ENCODE measurements around the gene HOXB4. TPM values are rescaled to one million over a fixed set of nuclear protein-coding genes. Genes with fewer than 3 reads are reported as not detected.

HOXB4 gene
- total RNA-seq, 1 donor, result 0.36 TPM

DNA sequence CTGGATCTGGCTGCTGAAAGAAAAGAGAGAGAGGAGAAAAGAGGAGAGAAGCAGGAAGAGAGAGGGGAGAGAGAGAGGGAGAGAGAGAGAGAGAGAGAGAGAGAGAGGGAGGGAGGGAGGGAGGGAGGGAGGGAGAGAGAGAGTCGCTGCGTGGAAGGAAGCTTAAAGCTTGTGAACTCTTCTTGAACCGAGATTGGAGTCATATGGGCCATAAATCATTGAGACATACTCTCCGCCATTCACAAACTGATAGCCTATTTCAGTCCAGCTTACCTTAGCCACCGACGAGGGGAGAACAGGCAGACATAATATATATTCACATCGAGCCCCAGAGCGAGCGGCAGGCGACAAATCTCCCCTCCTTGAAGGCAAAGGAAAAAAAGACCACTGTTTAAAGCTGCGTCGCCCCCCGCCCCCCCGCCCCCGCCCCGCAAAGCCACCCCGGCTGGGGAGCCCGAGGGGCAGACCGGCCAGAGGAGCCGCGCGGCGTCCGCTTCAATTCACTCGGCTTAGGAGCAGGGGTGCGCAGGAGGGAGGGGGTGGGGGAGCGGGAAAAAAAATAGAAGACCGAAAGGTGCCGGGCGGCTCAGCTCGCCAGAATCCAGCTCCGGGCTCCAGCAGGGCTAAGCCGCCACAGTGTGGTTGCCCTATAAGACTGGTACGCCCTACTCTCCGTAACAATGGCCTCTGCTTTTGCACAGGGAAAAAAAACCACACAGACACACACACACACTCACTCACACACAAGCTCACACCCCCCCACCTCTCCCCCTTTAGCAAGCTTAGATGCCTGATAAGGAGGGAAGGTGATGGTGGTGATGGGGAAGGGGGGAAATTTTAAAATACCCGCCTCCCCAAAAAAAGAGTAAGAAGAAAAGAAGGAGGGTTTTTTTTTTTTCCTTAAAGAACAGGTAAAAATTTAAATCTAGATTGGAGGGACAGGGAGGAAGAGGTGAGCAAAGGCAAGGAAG is 22.6 kb downstream of the HOXB4 start:
- Histone ChIP-seq H4K20me1 (ENCODE audit: insufficient read depth, low read length) (no peaks in the 10 kb centered on the region), H2AFZ (ENCODE audit: low read length) (no peak overlapping the region), H3K27ac (ENCODE audit: low read depth, low read length) (no peak overlapping the region), H3K4me3 (ENCODE audit: insufficient read depth, low read length) (no peak overlapping the region), H3K9me3 (ENCODE audit: low read depth, low read length) (no peaks in the 10 kb centered on the region), H3K79me2 (ENCODE audit: insufficient read depth, low read length) (no peaks in the 10 kb centered on the region), H3K36me3 (ENCODE audit: insufficient read depth, low read length) (no peaks in the 10 kb centered on the region), H3K27me3 (ENCODE audit: insufficient read depth, low read length) (peaks cover 86% of the 10 kb centered on the region), H3K4me2 (ENCODE audit: insufficient read depth, low read length) (peak overlapping the region; percentile 48), H3K4me1 (ENCODE audit: insufficient read depth, low read length) (no peaks in the 10 kb centered on the region)
- TF ChIP-seq, protein P1, sequence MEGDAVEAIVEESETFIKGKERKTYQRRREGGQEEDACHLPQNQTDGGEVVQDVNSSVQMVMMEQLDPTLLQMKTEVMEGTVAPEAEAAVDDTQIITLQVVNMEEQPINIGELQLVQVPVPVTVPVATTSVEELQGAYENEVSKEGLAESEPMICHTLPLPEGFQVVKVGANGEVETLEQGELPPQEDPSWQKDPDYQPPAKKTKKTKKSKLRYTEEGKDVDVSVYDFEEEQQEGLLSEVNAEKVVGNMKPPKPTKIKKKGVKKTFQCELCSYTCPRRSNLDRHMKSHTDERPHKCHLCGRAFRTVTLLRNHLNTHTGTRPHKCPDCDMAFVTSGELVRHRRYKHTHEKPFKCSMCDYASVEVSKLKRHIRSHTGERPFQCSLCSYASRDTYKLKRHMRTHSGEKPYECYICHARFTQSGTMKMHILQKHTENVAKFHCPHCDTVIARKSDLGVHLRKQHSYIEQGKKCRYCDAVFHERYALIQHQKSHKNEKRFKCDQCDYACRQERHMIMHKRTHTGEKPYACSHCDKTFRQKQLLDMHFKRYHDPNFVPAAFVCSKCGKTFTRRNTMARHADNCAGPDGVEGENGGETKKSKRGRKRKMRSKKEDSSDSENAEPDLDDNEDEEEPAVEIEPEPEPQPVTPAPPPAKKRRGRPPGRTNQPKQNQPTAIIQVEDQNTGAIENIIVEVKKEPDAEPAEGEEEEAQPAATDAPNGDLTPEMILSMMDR (IDR thresholded peaks at IDR 0.05; ENCODE audit: extremely low read depth, low read depth, low read length), result no peak
- DNase-seq (ENCODE audit: insufficient read length, low spot score, missing footprints), result no peak

DNA sequence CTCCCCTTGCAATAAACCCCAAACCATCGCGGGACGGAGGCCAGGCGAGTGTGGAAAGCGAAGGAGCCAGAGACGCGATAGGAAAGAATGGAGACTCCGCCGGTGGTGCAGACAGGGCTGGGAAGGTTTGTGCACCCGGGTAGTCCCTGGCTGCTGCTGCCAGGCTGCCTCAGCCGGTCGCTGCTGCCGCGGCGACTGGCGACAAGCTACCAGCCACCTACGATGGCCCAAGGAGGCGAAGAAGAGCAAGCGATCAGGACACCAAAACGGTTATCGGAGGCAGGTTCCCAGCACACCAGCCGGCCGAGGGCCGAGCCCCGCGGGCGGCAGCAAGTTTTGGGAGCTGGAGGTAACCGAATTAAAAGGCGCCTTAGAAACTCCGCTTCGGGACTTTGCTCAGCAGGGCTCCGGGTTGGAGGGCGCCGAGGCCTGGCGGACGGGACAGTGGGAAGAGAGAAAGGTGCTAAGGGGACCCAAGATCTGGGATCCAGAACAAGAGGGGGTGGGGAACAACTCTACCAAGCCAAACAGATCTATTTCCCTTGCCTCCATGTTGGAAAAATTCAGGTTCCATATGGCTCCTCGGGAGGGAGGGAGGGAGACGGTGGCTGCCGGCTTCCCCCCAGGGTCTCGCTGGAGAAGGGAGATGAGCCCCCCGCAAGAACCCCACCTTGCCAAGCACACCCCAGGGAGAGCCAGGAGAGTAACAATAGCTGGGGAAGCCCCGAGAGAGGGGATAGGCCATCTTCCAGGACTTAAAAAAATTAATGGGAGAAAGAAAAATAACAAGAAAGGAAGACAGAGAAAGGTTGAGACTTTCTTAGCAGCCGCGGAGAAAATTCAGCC is 23.5 kb downstream of the HOXB4 start:
- Histone ChIP-seq H3K36me3 (ENCODE audit: insufficient read depth, low read length) (no peaks in the 10 kb centered on the region), H3K4me3 (ENCODE audit: insufficient read depth, low read length) (peak overlapping the region; percentile 28), H3K4me1 (ENCODE audit: insufficient read depth, low read length) (no peaks in the 10 kb centered on the region), H3K79me2 (ENCODE audit: insufficient read depth, low read length) (no peaks in the 10 kb centered on the region), H3K9me3 (ENCODE audit: low read depth, low read length) (no peaks in the 10 kb centered on the region), H3K27ac (ENCODE audit: low read depth, low read length) (no peak overlapping the region), H2AFZ (ENCODE audit: low read length) (no peak overlapping the region), H3K4me2 (ENCODE audit: insufficient read depth, low read length) (peak overlapping the region; percentile 48), H3K27me3 (ENCODE audit: insufficient read depth, low read length) (peaks cover 86% of the 10 kb centered on the region), H4K20me1 (ENCODE audit: insufficient read depth, low read length) (no peaks in the 10 kb centered on the region)
- DNase-seq (ENCODE audit: insufficient read length, low spot score, missing footprints), result no peak
- TF ChIP-seq, protein P1 (IDR thresholded peaks at IDR 0.05; ENCODE audit: extremely low read depth, low read depth, low read length), result no peak

DNA sequence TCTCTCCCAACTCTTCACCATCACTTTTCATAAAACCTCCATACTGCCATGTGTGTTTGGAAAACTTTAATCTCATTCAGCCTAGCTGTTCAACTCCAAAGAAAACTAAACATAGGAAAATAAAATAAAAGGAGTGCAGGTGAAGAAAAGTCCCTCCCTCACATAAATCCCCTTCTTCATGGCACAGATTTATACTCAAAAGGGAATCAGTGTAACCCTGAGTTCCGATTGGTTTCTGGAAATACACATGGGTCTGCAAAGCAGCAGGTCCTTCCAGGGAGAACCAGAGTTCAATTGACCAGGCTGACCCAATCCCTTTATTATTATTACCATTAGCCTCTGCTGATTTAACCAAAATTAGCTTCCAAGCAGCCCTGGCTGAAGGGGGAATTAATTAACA is 24.3 kb downstream of the HOXB4 start:
- no peak for DNase-seq (ENCODE audit: insufficient read length, low spot score, missing footprints)
- Histone ChIP-seq H3K9me3 (ENCODE audit: low read depth, low read length) (no peaks in the 10 kb centered on the region), H3K4me2 (ENCODE audit: insufficient read depth, low read length) (no peak overlapping the region), H3K36me3 (ENCODE audit: insufficient read depth, low read length) (no peaks in the 10 kb centered on the region), H3K4me3 (ENCODE audit: insufficient read depth, low read length) (no peak overlapping the region), H2AFZ (ENCODE audit: low read length) (no peak overlapping the region), H3K27me3 (ENCODE audit: insufficient read depth, low read length) (peaks cover 85% of the 10 kb centered on the region), H3K4me1 (ENCODE audit: insufficient read depth, low read length) (no peaks in the 10 kb centered on the region), H3K27ac (ENCODE audit: low read depth, low read length) (no peak overlapping the region), H4K20me1 (ENCODE audit: insufficient read depth, low read length) (no peaks in the 10 kb centered on the region), H3K79me2 (ENCODE audit: insufficient read depth, low read length) (no peaks in the 10 kb centered on the region)
- TF ChIP-seq, protein P1 (IDR thresholded peaks at IDR 0.05; ENCODE audit: extremely low read depth, low read depth, low read length), result no peak

DNA sequence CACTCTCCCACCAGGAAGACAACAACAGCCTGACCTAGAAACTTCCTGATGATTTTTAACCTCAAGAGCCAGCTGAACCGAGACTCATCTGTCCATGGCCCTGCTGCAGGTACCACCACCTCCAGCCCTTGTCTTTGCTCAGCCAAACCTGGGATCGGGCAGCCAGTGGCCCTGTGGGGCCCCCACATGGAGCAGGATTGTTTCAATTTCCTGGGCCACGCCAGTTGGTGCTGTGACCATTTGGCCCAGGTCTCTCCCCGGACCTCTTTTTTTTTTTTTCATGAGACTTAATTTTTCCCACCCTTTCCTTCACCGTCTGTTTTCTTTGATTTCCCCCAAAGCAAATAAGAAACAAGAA is 25.0 kb downstream of the HOXB4 start:
- Histone ChIP-seq H3K79me2 (ENCODE audit: insufficient read depth, low read length) (no peaks in the 10 kb centered on the region), H2AFZ (ENCODE audit: low read length) (no peak overlapping the region), H3K36me3 (ENCODE audit: insufficient read depth, low read length) (no peaks in the 10 kb centered on the region), H3K4me1 (ENCODE audit: insufficient read depth, low read length) (no peaks in the 10 kb centered on the region), H3K27ac (ENCODE audit: low read depth, low read length) (no peak overlapping the region), H3K27me3 (ENCODE audit: insufficient read depth, low read length) (peaks cover 83% of the 10 kb centered on the region), H3K4me2 (ENCODE audit: insufficient read depth, low read length) (no peak overlapping the region), H4K20me1 (ENCODE audit: insufficient read depth, low read length) (no peaks in the 10 kb centered on the region), H3K9me3 (ENCODE audit: low read depth, low read length) (no peaks in the 10 kb centered on the region), H3K4me3 (ENCODE audit: insufficient read depth, low read length) (no peak overlapping the region)
- TF ChIP-seq, protein P1 (IDR thresholded peaks at IDR 0.05; ENCODE audit: extremely low read depth, low read depth, low read length), result no peak
- DNase-seq (ENCODE audit: insufficient read length, low spot score, missing footprints), result no peak
